Aorta (tissue), 5 donors: ENCODE data around the gene KIF2A. TPM values are rescaled to one million over a fixed set of nuclear protein-coding genes. Genes with fewer than 3 reads are reported as not detected.

Experiments
- ATAC-seq: fragments of 200-7000 bp; cut with Tn5 transposase; one replicate; pipeline ENCODE4 v1.9.1; 2022; ENCODE audit warnings: moderate library complexity; ENCODE audit not compliant: low FRiP score
- DNase-seq, 2 donors: peaks; one replicate each; pipeline ENCODE4 v3.0.0-alpha.2; 2020
- H3K27ac ChIP-seq, 2 donors: one replicate each; pipeline ENCODE4 v1.5.1; 2013; ENCODE audit warnings: low read length in 2 of 2, mild to moderate bottlenecking in 2 of 2, moderate library complexity in 2 of 2, control low read depth in 1 of 2, inconsistent platforms in 1 of 2, low read depth in 1 of 2
- H3K27me3 ChIP-seq, 2 donors: one replicate each; pipeline ENCODE4 v1.6.1; 2013; ENCODE audit warnings: control low read depth in 1 of 2, low read length in 1 of 2, mild to moderate bottlenecking in 1 of 2, moderate library complexity in 1 of 2; ENCODE audit not compliant: insufficient read depth in 2 of 2, control insufficient read depth in 1 of 2
- H3K36me3 ChIP-seq, 2 donors: one replicate each; pipeline ENCODE4 v1.6.1; 2013; ENCODE audit warnings: control low read depth in 1 of 2, low read length in 1 of 2, mild to moderate bottlenecking in 1 of 2; ENCODE audit not compliant: insufficient read depth in 2 of 2, control insufficient read depth in 1 of 2
- H3K4me1 ChIP-seq, 2 donors: one replicate each; pipeline ENCODE4 v1.6.1; 2013; ENCODE audit warnings: low read length in 2 of 2, control low read depth in 1 of 2, mild to moderate bottlenecking in 1 of 2, moderate library complexity in 1 of 2; ENCODE audit not compliant: insufficient read depth in 2 of 2, control insufficient read depth in 1 of 2
- H3K4me3 ChIP-seq, 2 donors: one replicate each; pipeline ENCODE4 v1.5.1; 2013; ENCODE audit warnings: low read length in 2 of 2, control low read depth in 1 of 2, mild to moderate bottlenecking in 1 of 2
- H3K9me3 ChIP-seq: one replicate; pipeline ENCODE4 v1.6.1; 2013; ENCODE audit warnings: mild to moderate bottlenecking, low read length; ENCODE audit not compliant: control insufficient read depth
- WGBS, 2 donors: extraction: QIAGEN DNeasy Blood & Tissue Kit; methylation state at CpG; one replicate each; pipeline ENCODE4 v1.1.7; 2013; 5-methylcytosine and 5-hydroxymethylcytosine counted together
- intact Hi-C, 2 donors: fragments of 100-400 bp; cut with DNase I; formaldehyde crosslinking; loops; one replicate each; pipeline versions ENCODE4 v1.14.2 to v1.15.0; 2022
- polyA plus RNA-seq, 2 donors: library from polyadenylated mRNA; stranded (reverse); fragments of 200-250 nt; gene quantifications; one replicate each; pipeline ENCODE4 v1.2.3, GENCODE V29; 2013
- total RNA-seq, 2 donors: library from RNA; stranded (reverse); fragmentation: NEBNext Ultra II Directional; extraction: Animal tissue kit (Norgen Biotek cat#: 25700); gene quantifications; one replicate each; pipeline ENCODE4 v1.2.1, GENCODE V29; 2021
- donor health status: healthy with polysubstance abuse.
- donor health status: Bipolar disorder and iron deficiency.
- donor health status: DM: no; HTN: no; CAD: no.
- donor health status: DM: no; HTN: no; CAD: no.
- donor health status: DM: yes; HTN: yes; CAD: no.

The KIF2A gene
- total and polyA plus RNA-seq, 4 donors = 5.6 to 33.9 (median 21.4) TPM

GRCh38 chr5:62386824-62387223 is 80.8 kb downstream of the KIF2A start:
- intact Hi-C loops = no loop called here
- Histone ChIP-seq H3K4me1 (no peaks in the 10 kb centered on the region), H3K27ac (no peak overlapping the region), H3K4me3 (no peak overlapping the region), H3K27me3 (no peaks in the 10 kb centered on the region), H3K9me3 (no peaks in the 10 kb centered on the region), H3K36me3 (peaks cover 3% of the 10 kb centered on the region in 2 donors)
- ATAC-seq = no peak
- DNase-seq = no peak

- ATAC-seq = no peak
Observed at GRCh38 chr5:62395210-62395950, 89.4 kb downstream of the KIF2A start.

GRCh38 chr5:62403411-62404250 is 97.6 kb downstream of the KIF2A start, which contains the start of gene DIMT1:
Gene DIMT1 (minus strand): TSS chr5:62403905. CDS start chr5:62403772, 133 bp downstream.
- peak; percentile 100 for ATAC-seq
- no peaks in the 10 kb centered on the region for H3K4me1 ChIP-seq
- no peaks in the 10 kb centered on the region for H3K9me3 ChIP-seq
- H3K4me3 ChIP-seq = peak within 1 kb of the TSS; percentile 31 to 98
- H3K27me3 ChIP-seq = no peaks in the 10 kb centered on the region
- WGBS, 2 donors = 0% methylated on average over 56 to 66 of the region's 66 CpGs
- intact Hi-C loops = loop anchor here in 1 of 2 donors (10.0 kb wide), 1 partner anchor 99 kb away; the partner anchor contains the start of gene KIF2A
- peaks cover 0 to under 1% of the 10 kb centered on the region in 2 donors for H3K36me3 ChIP-seq
- peak; percentile 97 to 98 for DNase-seq
- H3K27ac ChIP-seq = peak within 1 kb of the TSS; percentile 60 to 87

More at GRCh38 chr5:62395210-62395950, 89.4 kb downstream of the KIF2A start:
- no peaks in the 10 kb centered on the region for H3K27me3 ChIP-seq
- no peaks in the 10 kb centered on the region for H3K4me1 ChIP-seq
- H3K36me3 ChIP-seq = peaks cover 5 to 7% of the 10 kb centered on the region in 2 donors
- H3K4me3 ChIP-seq = no peak overlapping the region
- no peak overlapping the region for H3K27ac ChIP-seq
- DNase-seq = no peak
- WGBS, 2 donors = 88 to 89% methylated on average over 5 of the region's 5 CpGs
- intact Hi-C loops = no loop called here
- H3K9me3 ChIP-seq = no peaks in the 10 kb centered on the region

- H3K4me3 ChIP-seq = peak within 1 kb of the TSS; percentile 69 to 93
- no peaks in the 10 kb centered on the region for H3K9me3 ChIP-seq
- WGBS, 2 donors = 0% methylated on average over 66 of the region's 66 CpGs
- H3K4me1 ChIP-seq = no peaks in the 10 kb centered on the region
- DNase-seq (peak; percentile 99 to 100), ATAC-seq (peak; percentile 99)
- H3K36me3 ChIP-seq = no peaks in the 10 kb centered on the region
- H3K27me3 ChIP-seq = no peaks in the 10 kb centered on the region
- peak within 1 kb of the TSS in 1 of 2 donors; percentile 19 for H3K27ac ChIP-seq
- intact Hi-C loops = no loop called here
Observed at GRCh38 chr5:62412549-62413329, 106.7 kb downstream of the KIF2A start, which contains the start of gene IPO11. Gene IPO11 (plus strand): TSS chr5:62412763. CDS start chr5:62437280, 24,517 bp downstream.

- ATAC-seq = no peak
- intact Hi-C loops = no loop called here
Observed at GRCh38 chr5:62413711-62414110, 107.7 kb downstream of the KIF2A start.

GRCh38 chr5:62418462-62419076 is 112.6 kb downstream of the KIF2A start:
- intact Hi-C loops = no loop called here
- 89% methylated on average over 4 of the region's 4 CpGs for WGBS, 2 donors
- Histone ChIP-seq H3K4me1 (no peaks in the 10 kb centered on the region), H3K4me3 (no peak overlapping the region), H3K9me3 (no peaks in the 10 kb centered on the region), H3K27me3 (no peaks in the 10 kb centered on the region), H3K27ac (no peak overlapping the region), H3K36me3 (no peaks in the 10 kb centered on the region)
- DNase-seq = no peak
- no peak for ATAC-seq

More at GRCh38 chr5:62413711-62414110, 107.7 kb downstream of the KIF2A start:
- Histone ChIP-seq H3K9me3 (no peaks in the 10 kb centered on the region), H3K4me1 (no peaks in the 10 kb centered on the region), H3K27me3 (no peaks in the 10 kb centered on the region), H3K4me3 (peak overlapping the region in 1 of 2 donors; percentile 93), H3K27ac (no peak overlapping the region), H3K36me3 (no peaks in the 10 kb centered on the region)
- no peak for DNase-seq
- 55 to 59% methylated on average over 3 of the region's 3 CpGs for WGBS, 2 donors

GRCh38 chr5:62419609-62420008 is 113.6 kb downstream of the KIF2A start:
- intact Hi-C loops = no loop called here
- Histone ChIP-seq H3K27me3 (no peaks in the 10 kb centered on the region), H3K4me3 (no peak overlapping the region), H3K36me3 (no peaks in the 10 kb centered on the region), H3K9me3 (no peaks in the 10 kb centered on the region), H3K27ac (no peak overlapping the region), H3K4me1 (no peaks in the 10 kb centered on the region)
- DNase-seq (no peak), ATAC-seq (no peak)
- 91 to 95% methylated on average over 3 of the region's 3 CpGs for WGBS, 2 donors

- no peaks in the 10 kb centered on the region for H3K4me1 ChIP-seq
- H3K27me3 ChIP-seq = no peaks in the 10 kb centered on the region
- no peak overlapping the region for H3K4me3 ChIP-seq
- no peak for DNase-seq
- intact Hi-C loops = no loop called here
- 74 to 89% methylated on average over 1 of the region's 1 CpG for WGBS, 2 donors
- H3K9me3 ChIP-seq = no peaks in the 10 kb centered on the region
- H3K27ac ChIP-seq = no peak overlapping the region
- no peaks in the 10 kb centered on the region for H3K36me3 ChIP-seq
- no peak for ATAC-seq
Observed at GRCh38 chr5:62421414-62421813, 115.4 kb downstream of the KIF2A start.
